K562 (cell line): ENCODE measurements around the gene TOR3A. TPM values are rescaled to one million over a fixed set of nuclear protein-coding genes. Genes with fewer than 3 reads are reported as not detected.

ENCODE experiments used
- CCNT2 ChIP-seq: IDR thresholded peaks from 2 replicates; pipeline ENCODE4 v1.6.1; 2011; ENCODE audit warnings: borderline replicate concordance, low read depth, mild to moderate bottlenecking, moderate library complexity, mixed read lengths, low read length; ENCODE audit not compliant: insufficient read length; ENCODE audit errors: extremely low read depth
- GABPB2 ChIP-seq: fragments of 250-450 bp; sonication (Bioruptor Pico); conservative IDR thresholded peaks from 2 replicates; pipeline ENCODE4 v1.5.1; 2021; ENCODE audit warnings: mild to moderate bottlenecking
- MAFK ChIP-seq: IDR thresholded peaks from 2 replicates; pipeline ENCODE4 v1.6.1; 2011; ENCODE audit warnings: low read length, improper control_type of control experiment
- MBD2 ChIP-seq: sonication (generic); IDR thresholded peaks from 2 replicates; pipeline ENCODE4 v1.6.1; 2016; ENCODE audit warnings: low read depth, borderline replicate concordance
- NFXL1 ChIP-seq: fragments of 450-650 bp; formaldehyde crosslinking; IDR thresholded peaks from 2 replicates; pipeline ENCODE4 v1.4.0; 2021; ENCODE audit warnings: mild to moderate bottlenecking
- SP2 ChIP-seq: IDR thresholded peaks from 2 replicates; pipeline ENCODE4 v1.6.1; 2011; ENCODE audit warnings: mild to moderate bottlenecking, low read depth, low read length, moderate library complexity; ENCODE audit not compliant: poor library complexity, severe bottlenecking; ENCODE audit errors: extremely low read depth
- TARDBP ChIP-seq: fragments of 450-650 bp; IDR thresholded peaks from 2 replicates; pipeline ENCODE4 v1.6.1; 2016
- TEAD1 ChIP-seq, 2 experiments: fragments of 450-650 bp in 1 of 2; sonication (generic) in 1 of 2; formaldehyde crosslinking; IDR thresholded peaks; 2 replicates each; pipeline versions ENCODE4 v1.4.0 to v1.8.0; 2020 to 2022; ENCODE audit warnings: mild to moderate bottlenecking in 2 of 2, missing genetic modification reagents in 1 of 2
- TFAM ChIP-seq: fragments of 250-450 bp; sonication (Bioruptor Pico); conservative IDR thresholded peaks from 2 replicates; pipeline ENCODE4 v1.5.0; 2021; ENCODE audit warnings: mild to moderate bottlenecking, moderate library complexity
- ZKSCAN1 ChIP-seq: fragments of 150-350 bp; IDR thresholded peaks from 2 replicates; pipeline ENCODE4 v1.6.1; 2016; ENCODE audit warnings: low read depth, low read length
- ZNF174 ChIP-seq: fragments of 250-450 bp; sonication (Bioruptor Pico); IDR thresholded peaks from 2 replicates; pipeline ENCODE4 v1.4.0; 2020; ENCODE audit warnings: mild to moderate bottlenecking
- ZNF232 ChIP-seq: sonication (generic); formaldehyde crosslinking; IDR thresholded peaks from 2 replicates; pipeline ENCODE4 v1.8.0; 2022; ENCODE audit warnings: mild to moderate bottlenecking, missing genetic modification reagents
- ZNF239 ChIP-seq: fragments of 250-450 bp; sonication (Bioruptor Pico); IDR thresholded peaks from 2 replicates; pipeline ENCODE4 v1.4.0; 2020; ENCODE audit warnings: mild to moderate bottlenecking
- ZNF551 ChIP-seq: fragments of 250-450 bp; sonication (Bioruptor Pico); IDR thresholded peaks from 2 replicates; pipeline ENCODE4 v1.5.0; 2021; ENCODE audit warnings: mild to moderate bottlenecking, moderate library complexity
- polyA plus RNA-seq, 8 experiments: library from polyadenylated mRNA; depleted of rRNA in 4 of 8; stranded (reverse) in 5 of 8; unstranded in 3 of 8; fragments of >200 nt; fragmentation: Nextera tagmentation in 2 of 8; fragmentation: Illumina TruSeq in 1 of 8; extraction: Ambion mirVana in 2 of 8; extraction: Trizol in 1 of 8; gene quantifications; 2 replicates each; pipeline versions ENCODE4 v1.2.1 to v1.2.3, GENCODE V29; 2011 to 2014; ENCODE audit warnings: inconsistent platforms in 1 of 8, missing spikeins in 1 of 8
- total RNA-seq, 7 experiments: library from RNA; depleted of rRNA in 6 of 7; stranded (reverse); fragments of >200 nt in 6 of 7; fragmentation: Illumina TruSeq in 2 of 7; extraction: Trizol in 2 of 7; gene quantifications; 2 replicates each; pipeline versions ENCODE4 v1.2.1 to v1.2.3, GENCODE V29; 2011 to 2021; ENCODE audit warnings: low replicate concordance in 1 of 7
- TF ChIP-seq, protein P1 (sequence below): sonication (generic); formaldehyde crosslinking; IDR thresholded peaks from 2 replicates; pipeline ENCODE4 v1.8.1; 2023; ENCODE audit warnings: mild to moderate bottlenecking, missing genetic modification reagents
- TF ChIP-seq, protein P2 (sequence below): fragments of 150-350 bp; conservative IDR thresholded peaks from 2 replicates; pipeline ENCODE4 v1.6.1; 2014; ENCODE audit warnings: low read length
- TF ChIP-seq, protein P3 (sequence below): fragments of 250-450 bp; sonication (Bioruptor Pico); IDR thresholded peaks from 2 replicates; pipeline ENCODE4 v1.8.0; 2021; ENCODE audit warnings: borderline replicate concordance, mild to moderate bottlenecking, moderate library complexity; ENCODE audit not compliant: poor library complexity, severe bottlenecking
- TF ChIP-seq, protein P4 (sequence below): fragments of 250-450 bp; sonication (Bioruptor Pico); IDR thresholded peaks from 2 replicates; pipeline ENCODE4 v1.8.0; 2022; ENCODE audit warnings: moderate library complexity, mild to moderate bottlenecking, inconsistent platforms
- TF ChIP-seq, protein P5 (sequence below): sonication (generic); formaldehyde crosslinking; IDR thresholded peaks from 2 replicates; pipeline ENCODE4 v1.8.1; 2022; ENCODE audit warnings: missing genetic modification reagents

Gene TOR3A
- total and polyA plus RNA-seq, 9 of the 15 experiments (the other 6 are each of a cell fraction or from before 2014, with no cell fraction given): 7.9 to 94.5 (median 39.7) TPM

DNA sequence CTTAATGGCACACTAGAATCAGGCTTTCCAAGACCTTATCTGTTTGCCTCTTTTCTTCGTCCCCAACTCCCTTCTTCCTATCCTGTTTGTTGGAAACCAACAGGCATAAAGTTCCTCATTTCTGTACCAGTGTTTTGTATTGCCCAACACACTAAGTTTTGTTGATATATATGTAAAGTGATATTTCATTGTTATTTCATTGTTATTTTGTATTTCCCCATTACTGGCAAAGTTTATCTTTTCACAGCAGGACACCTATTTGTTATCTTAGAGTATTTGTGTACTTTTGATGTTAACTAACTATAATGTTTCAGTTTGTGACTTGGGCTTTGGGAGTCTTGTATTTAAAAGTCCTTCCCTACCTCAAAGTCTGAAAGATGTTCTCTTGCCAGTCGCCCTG is 29.1 kb upstream of the TOR3A start (continued):
- TF ChIP-seq, protein P1, sequence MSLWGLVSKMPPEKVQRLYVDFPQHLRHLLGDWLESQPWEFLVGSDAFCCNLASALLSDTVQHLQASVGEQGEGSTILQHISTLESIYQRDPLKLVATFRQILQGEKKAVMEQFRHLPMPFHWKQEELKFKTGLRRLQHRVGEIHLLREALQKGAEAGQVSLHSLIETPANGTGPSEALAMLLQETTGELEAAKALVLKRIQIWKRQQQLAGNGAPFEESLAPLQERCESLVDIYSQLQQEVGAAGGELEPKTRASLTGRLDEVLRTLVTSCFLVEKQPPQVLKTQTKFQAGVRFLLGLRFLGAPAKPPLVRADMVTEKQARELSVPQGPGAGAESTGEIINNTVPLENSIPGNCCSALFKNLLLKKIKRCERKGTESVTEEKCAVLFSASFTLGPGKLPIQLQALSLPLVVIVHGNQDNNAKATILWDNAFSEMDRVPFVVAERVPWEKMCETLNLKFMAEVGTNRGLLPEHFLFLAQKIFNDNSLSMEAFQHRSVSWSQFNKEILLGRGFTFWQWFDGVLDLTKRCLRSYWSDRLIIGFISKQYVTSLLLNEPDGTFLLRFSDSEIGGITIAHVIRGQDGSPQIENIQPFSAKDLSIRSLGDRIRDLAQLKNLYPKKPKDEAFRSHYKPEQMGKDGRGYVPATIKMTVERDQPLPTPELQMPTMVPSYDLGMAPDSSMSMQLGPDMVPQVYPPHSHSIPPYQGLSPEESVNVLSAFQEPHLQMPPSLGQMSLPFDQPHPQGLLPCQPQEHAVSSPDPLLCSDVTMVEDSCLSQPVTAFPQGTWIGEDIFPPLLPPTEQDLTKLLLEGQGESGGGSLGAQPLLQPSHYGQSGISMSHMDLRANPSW (CRISPR knock-in tag): no peak
- no peak for TF ChIP-seq CCNT2
- TF ChIP-seq ZNF174: no peak
- TF ChIP-seq TEAD1 (CRISPR knock-in tag; IDR thresholded peaks at IDR 0.05): no peak
- no peak for TF ChIP-seq MBD2
- TF ChIP-seq SP2: no peak
- TF ChIP-seq TFAM: no peak
- TF ChIP-seq TARDBP: no peak
- TF ChIP-seq ZNF232 (CRISPR knock-in tag): no peak
- TF ChIP-seq ZKSCAN1: no peak
- no peak for TF ChIP-seq MAFK
- TF ChIP-seq, protein P2, sequence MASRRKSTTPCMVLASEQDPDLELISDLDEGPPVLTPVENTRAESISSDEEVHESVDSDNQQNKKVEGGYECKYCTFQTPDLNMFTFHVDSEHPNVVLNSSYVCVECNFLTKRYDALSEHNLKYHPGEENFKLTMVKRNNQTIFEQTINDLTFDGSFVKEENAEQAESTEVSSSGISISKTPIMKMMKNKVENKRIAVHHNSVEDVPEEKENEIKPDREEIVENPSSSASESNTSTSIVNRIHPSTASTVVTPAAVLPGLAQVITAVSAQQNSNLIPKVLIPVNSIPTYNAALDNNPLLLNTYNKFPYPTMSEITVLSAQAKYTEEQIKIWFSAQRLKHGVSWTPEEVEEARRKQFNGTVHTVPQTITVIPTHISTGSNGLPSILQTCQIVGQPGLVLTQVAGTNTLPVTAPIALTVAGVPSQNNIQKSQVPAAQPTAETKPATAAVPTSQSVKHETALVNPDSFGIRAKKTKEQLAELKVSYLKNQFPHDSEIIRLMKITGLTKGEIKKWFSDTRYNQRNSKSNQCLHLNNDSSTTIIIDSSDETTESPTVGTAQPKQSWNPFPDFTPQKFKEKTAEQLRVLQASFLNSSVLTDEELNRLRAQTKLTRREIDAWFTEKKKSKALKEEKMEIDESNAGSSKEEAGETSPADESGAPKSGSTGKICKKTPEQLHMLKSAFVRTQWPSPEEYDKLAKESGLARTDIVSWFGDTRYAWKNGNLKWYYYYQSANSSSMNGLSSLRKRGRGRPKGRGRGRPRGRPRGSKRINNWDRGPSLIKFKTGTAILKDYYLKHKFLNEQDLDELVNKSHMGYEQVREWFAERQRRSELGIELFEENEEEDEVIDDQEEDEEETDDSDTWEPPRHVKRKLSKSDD: no peak
- TF ChIP-seq ZNF551 (CRISPR knock-in tag): no peak
- no peak for TF ChIP-seq ZNF239
- TF ChIP-seq, protein P3, sequence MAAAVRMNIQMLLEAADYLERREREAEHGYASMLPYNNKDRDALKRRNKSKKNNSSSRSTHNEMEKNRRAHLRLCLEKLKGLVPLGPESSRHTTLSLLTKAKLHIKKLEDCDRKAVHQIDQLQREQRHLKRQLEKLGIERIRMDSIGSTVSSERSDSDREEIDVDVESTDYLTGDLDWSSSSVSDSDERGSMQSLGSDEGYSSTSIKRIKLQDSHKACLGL (CRISPR knock-in tag): no peak
- TF ChIP-seq, protein P4, sequence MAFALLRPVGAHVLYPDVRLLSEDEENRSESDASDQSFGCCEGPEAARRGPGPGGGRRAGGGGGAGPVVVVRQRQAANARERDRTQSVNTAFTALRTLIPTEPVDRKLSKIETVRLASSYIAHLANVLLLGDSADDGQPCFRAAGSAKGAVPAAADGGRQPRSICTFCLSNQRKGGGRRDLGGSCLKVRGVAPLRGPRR: no peak
- no peak for TF ChIP-seq NFXL1 (CRISPR knock-in tag)
- TF ChIP-seq, protein P5, sequence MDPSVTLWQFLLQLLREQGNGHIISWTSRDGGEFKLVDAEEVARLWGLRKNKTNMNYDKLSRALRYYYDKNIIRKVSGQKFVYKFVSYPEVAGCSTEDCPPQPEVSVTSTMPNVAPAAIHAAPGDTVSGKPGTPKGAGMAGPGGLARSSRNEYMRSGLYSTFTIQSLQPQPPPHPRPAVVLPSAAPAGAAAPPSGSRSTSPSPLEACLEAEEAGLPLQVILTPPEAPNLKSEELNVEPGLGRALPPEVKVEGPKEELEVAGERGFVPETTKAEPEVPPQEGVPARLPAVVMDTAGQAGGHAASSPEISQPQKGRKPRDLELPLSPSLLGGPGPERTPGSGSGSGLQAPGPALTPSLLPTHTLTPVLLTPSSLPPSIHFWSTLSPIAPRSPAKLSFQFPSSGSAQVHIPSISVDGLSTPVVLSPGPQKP (CRISPR knock-in tag): no peak
- no peak for TF ChIP-seq GABPB2 (CRISPR knock-in tag)
